Cardiac muscle cell (in vitro differentiated cells and primary cell): Measurements from ENCODE around the gene ITGB7. TPM values are rescaled to one million over a fixed set of nuclear protein-coding genes. Genes with fewer than 3 reads are reported as not detected.

Experiments used
- DNase-seq, 2 donors: peaks; one replicate each; pipeline versions ENCODE4 v3.0.0 to v3.0.0-alpha.2; 2010 to 2017; ENCODE audit warnings: low read depth in 1 of 2, low spot score in 1 of 2
- H3K27ac ChIP-seq: fragments of 200-600 bp; sonication (generic); 2 replicates; pipeline ENCODE4 v1.5.1; 2016
- H3K27me3 ChIP-seq: fragments of 200-600 bp; sonication (generic); 2 replicates; pipeline ENCODE4 v1.6.0; 2016; ENCODE audit warnings: control low read depth
- H3K36me3 ChIP-seq: fragments of 200-600 bp; sonication (generic); 2 replicates; pipeline ENCODE4 v1.5.1; 2016; ENCODE audit warnings: control low read depth
- H3K4me1 ChIP-seq: fragments of 200-600 bp; sonication (generic); 2 replicates; pipeline ENCODE4 v1.8.1; 2017; ENCODE audit warnings: low read depth, mild to moderate bottlenecking, mixed run types
- H3K4me3 ChIP-seq: fragments of 200-600 bp; sonication (generic); 2 replicates; pipeline ENCODE4 v1.5.1; 2016; ENCODE audit warnings: mild to moderate bottlenecking
- H3K9me3 ChIP-seq: fragments of 200-600 bp; sonication (generic); 2 replicates; pipeline ENCODE4 v1.5.1; 2017; ENCODE audit warnings: low read depth, mild to moderate bottlenecking, control low read depth
- polyA plus RNA-seq: library from polyadenylated mRNA; unstranded; fragments of >200 nt; fragmentation: Nextera tagmentation; extraction: Ambion mirVana; gene quantifications from 2 replicates; pipeline ENCODE4 v1.2.1, GENCODE V29; 2016
- total RNA-seq: library from RNA; depleted of rRNA; stranded (reverse); fragments of >200 nt; gene quantifications from 2 replicates; pipeline ENCODE4 v1.2.3, GENCODE V29; 2016
- TF ChIP-seq, protein P1 (sequence below): IDR thresholded peaks from 2 replicates; pipeline ENCODE4 v1.5.1; 2012; ENCODE audit warnings: low read depth, mild to moderate bottlenecking, low read length

The ITGB7 gene
- total and polyA plus RNA-seq, 2 experiments from 2014 or later, result 0.55 to 1.1 TPM

DNA sequence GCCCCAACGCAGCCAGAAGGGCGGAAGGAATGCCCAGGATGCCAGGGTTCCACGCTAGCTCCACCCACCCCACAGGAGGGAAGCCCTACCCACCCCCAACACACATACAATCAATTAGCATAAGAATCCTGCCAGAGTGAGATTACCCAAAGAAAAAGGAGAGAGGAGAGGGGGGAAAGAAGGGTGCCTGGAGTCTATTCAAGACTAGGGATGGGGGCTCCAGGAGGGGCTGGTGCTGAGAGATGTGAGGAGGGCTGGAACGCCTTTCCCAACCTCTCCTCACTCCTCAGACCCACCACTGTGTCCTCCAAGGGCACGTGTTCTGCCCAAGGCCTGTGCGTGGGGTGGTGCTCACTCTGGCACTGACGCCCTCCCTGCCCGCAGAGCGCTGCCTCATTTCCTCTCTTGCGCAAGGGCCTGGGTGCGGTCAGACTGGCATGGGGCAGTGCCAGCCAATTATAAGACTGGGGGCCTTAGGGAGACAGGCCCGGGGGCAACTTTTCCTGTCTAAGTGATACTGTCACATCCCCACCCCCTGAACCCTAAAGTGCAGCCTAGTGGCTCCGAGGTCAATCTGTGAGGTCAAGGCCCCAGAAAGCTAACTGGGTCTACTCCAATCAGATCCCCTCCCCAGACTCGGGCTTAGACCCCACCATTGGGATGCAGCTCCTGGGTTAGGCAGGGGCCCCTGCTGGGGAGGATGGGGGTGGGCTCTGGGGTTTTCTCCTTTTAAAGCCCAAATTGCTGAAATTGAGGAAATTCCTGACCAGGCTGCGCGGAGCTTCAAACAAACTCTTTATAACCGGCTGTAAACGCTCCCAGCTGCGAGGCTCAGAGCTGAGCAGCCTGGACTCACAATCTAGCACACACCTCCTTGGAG, 10.2 kb upstream of the ITGB7 start:
- TF ChIP-seq, protein P1, sequence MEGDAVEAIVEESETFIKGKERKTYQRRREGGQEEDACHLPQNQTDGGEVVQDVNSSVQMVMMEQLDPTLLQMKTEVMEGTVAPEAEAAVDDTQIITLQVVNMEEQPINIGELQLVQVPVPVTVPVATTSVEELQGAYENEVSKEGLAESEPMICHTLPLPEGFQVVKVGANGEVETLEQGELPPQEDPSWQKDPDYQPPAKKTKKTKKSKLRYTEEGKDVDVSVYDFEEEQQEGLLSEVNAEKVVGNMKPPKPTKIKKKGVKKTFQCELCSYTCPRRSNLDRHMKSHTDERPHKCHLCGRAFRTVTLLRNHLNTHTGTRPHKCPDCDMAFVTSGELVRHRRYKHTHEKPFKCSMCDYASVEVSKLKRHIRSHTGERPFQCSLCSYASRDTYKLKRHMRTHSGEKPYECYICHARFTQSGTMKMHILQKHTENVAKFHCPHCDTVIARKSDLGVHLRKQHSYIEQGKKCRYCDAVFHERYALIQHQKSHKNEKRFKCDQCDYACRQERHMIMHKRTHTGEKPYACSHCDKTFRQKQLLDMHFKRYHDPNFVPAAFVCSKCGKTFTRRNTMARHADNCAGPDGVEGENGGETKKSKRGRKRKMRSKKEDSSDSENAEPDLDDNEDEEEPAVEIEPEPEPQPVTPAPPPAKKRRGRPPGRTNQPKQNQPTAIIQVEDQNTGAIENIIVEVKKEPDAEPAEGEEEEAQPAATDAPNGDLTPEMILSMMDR, result no peak
- Histone ChIP-seq H3K9me3 (no peaks in the 10 kb centered on the region), H3K4me3 (no peak overlapping the region), H3K27me3 (no peaks in the 10 kb centered on the region), H3K27ac (no peak overlapping the region), H3K36me3 (peaks cover 4% of the 10 kb centered on the region), H3K4me1 (peaks cover 17% of the 10 kb centered on the region)
- peak in 1 of 2 donors; percentile 56 for DNase-seq

DNA sequence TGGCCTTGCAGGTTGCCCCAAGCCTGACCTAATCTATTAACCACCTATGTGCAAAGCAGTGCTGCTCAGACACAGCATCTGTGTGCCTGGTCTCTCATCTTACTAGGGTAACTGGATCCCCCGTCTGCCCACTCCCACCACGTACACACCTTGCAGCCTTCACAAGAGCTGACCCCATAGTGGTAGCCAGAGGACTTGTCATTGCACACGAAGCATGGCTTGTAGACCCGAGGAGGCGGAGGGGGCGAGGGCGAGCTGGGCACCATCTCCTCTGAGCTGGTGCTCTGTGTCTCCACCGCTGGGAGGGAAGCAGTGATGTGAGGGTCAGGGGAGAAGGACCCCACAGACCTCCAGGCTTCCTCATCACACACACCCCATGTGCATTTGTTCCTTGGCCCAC, 8.4 kb upstream of the ITGB7 start:
- Histone ChIP-seq H3K36me3 (peaks cover 4% of the 10 kb centered on the region), H3K27ac (no peak overlapping the region), H3K4me1 (peaks cover 13% of the 10 kb centered on the region), H3K4me3 (no peak overlapping the region), H3K9me3 (no peaks in the 10 kb centered on the region), H3K27me3 (no peaks in the 10 kb centered on the region)
- no peak for DNase-seq
- TF ChIP-seq, protein P1, result no peak

DNA sequence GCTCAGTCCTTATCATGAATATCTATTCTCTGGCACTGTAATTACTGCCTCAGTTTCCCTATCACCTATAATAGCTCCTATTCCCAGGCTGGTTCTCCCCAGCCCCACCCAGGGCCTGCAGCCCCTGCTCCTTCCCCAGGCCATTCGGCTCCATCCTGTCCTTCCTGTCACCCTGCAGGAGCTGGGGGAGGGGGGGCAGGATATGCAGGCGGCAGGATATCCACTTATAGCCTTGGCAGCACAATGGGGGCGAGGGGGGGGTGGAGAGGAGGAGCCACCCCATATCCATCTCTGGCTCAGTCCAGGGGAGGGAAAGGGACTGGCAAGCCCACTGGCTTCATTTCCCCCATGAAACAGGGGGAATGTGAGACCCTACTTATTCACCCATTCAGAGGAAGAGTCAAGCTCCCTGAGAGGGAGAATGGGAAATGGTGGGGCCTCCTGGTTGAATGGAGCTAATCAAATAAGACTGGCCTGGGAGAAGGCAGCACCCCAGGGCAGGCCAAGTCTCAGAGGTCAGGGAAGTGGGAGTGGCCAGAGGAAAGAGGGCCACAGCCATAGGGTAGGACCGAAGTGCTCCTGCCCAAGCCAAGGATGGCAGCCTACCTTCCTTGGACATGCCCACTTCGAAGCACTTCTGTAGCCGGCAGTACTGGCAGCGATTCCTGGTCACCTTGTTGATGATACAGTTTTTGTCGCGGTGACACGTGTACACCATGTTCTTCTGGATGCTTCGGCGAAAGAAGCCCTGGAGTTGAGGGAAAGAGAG, 7.8 kb upstream of the ITGB7 start:
- Histone ChIP-seq H3K4me3 (no peak overlapping the region), H3K36me3 (peaks cover 4% of the 10 kb centered on the region), H3K27me3 (no peaks in the 10 kb centered on the region), H3K4me1 (peaks cover 13% of the 10 kb centered on the region), H3K9me3 (no peaks in the 10 kb centered on the region), H3K27ac (no peak overlapping the region)
- TF ChIP-seq, protein P1, result no peak
- DNase-seq, result no peak

DNA sequence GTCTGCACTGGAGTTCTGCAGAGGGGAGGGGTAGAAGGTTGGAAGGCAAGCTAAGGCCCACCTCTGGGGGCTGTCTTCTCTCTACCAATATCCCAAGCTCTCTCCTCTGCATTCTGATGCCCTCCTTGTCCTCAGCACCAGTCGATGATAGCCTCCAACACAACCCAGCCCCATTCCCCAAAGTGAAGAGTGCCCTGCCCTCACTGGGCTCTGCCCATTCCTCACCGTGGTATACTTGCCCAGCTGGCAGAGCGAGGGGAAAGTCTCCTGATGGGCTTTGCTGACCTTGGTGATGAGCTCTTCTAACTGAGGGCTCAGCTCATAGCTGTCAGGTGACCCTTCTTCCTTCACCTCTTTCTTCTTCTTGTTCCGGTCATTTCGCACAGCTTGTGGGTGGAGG, 7.2 kb upstream of the ITGB7 start:
- no peak for DNase-seq

DNA sequence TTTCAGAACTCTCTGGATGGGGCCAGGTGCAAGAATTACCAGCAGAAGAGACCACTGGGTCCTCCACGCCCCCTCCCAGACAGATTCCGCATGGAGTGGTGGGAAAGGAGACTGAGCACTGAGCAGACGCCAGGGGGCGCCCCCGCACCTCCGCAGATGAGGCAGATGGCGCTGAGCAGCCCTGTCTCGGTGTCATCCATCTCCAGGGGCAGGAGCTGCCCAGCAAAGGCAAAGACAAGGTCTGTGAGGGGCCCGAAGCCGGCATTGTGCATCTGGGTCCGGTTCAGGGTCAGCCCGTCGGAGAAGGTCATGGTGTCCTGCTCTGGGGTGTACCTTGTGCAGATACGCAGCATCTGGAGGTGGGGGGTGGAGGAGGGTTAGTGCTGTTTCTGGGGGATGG, 6.3 kb upstream of the ITGB7 start:
- no peaks in the 10 kb centered on the region for H3K9me3 ChIP-seq
- peaks cover 4% of the 10 kb centered on the region for H3K4me1 ChIP-seq
- TF ChIP-seq, protein P1, result peak; percentile 93
- peak; percentile 83 to 87 for DNase-seq
- H3K27ac ChIP-seq, result no peak overlapping the region
- peaks cover 4% of the 10 kb centered on the region for H3K36me3 ChIP-seq
- H3K4me3 ChIP-seq, result no peak overlapping the region
- no peaks in the 10 kb centered on the region for H3K27me3 ChIP-seq

More for the DNA sequence above, 7.2 kb upstream of the ITGB7 start:
- H3K36me3 ChIP-seq, result peaks cover 4% of the 10 kb centered on the region
- H3K9me3 ChIP-seq, result no peaks in the 10 kb centered on the region
- H3K27me3 ChIP-seq, result no peaks in the 10 kb centered on the region
- peaks cover 13% of the 10 kb centered on the region for H3K4me1 ChIP-seq
- TF ChIP-seq, protein P1, result no peak
- H3K4me3 ChIP-seq, result no peak overlapping the region
- H3K27ac ChIP-seq, result no peak overlapping the region
